HEK293 (cell line): ENCODE data around the gene MDM2.

ENCODE experiments used
- CTCF ChIA-PET: fragments of 350-600 bp; formaldehyde crosslinking; extraction: SDS; loops from one replicate; lab custom pipeline; 2021; ENCODE audit warnings: antibody characterized with exemption; lab: Yijun Ruan, JAX
- POLR2A ChIA-PET: fragments of 300-600 bp; formaldehyde crosslinking; extraction: SDS; loops from one replicate; lab custom pipeline; 2020; ENCODE audit warnings: antibody characterized with exemption, inconsistent platforms; lab: Yijun Ruan, JAX
- H3K27ac ChIP-seq: fragments of 200-500 bp; sonication (Bioruptor generic); 2 replicates; pipeline ENCODE4 v1.5.1; 2014; ENCODE audit warnings: low read depth, low read length, control low read depth, inconsistent platforms; ENCODE audit errors: extremely low read depth
- H3K36me3 ChIP-seq, 2 experiments: fragments of 200-500 bp in 1 of 2; sonication (Bioruptor generic) in 1 of 2; 1 replicate in 1 of 2; 2 replicates in 1 of 2; pipeline ENCODE4 v1.5.1; 2014 to 2017; ENCODE audit warnings: inconsistent platforms in 2 of 2, low read length in 2 of 2; ENCODE audit not compliant: control insufficient read depth in 2 of 2, insufficient read depth in 1 of 2
- H3K4me1 ChIP-seq: fragments of 200-500 bp; sonication (Bioruptor generic); 2 replicates; pipeline ENCODE4 v1.5.1; 2014; ENCODE audit warnings: mild to moderate bottlenecking, low read length, inconsistent platforms; ENCODE audit not compliant: control insufficient read depth, insufficient read depth
- H3K4me3 ChIP-seq: 2 replicates; pipeline ENCODE4 v1.5.1; 2011; ENCODE audit warnings: low read depth, mild to moderate bottlenecking, control low read depth, low read length, moderate library complexity
- H3K9me3 ChIP-seq: fragments of 200-500 bp; sonication (Bioruptor generic); 2 replicates; pipeline ENCODE4 v1.5.1; 2014; ENCODE audit warnings: low read depth, low read length, inconsistent platforms; ENCODE audit not compliant: control insufficient read depth, insufficient read depth
- CTCF ChIP-seq: fragments of 450-650 bp; formaldehyde crosslinking; IDR thresholded peaks from 2 replicates; pipeline ENCODE4 v1.5.1; 2016; ENCODE audit warnings: missing biosample characterization, missing genetic modification characterization
- EGR2 ChIP-seq: fragments of 450-650 bp; formaldehyde crosslinking; IDR thresholded peaks from 2 replicates; pipeline ENCODE4 v1.5.1; 2016; ENCODE audit warnings: low read depth, missing biosample characterization, missing genetic modification characterization
- GLIS2 ChIP-seq: fragments of 450-650 bp; formaldehyde crosslinking; IDR thresholded peaks from 2 replicates; pipeline ENCODE4 v1.5.1; 2016; ENCODE audit warnings: missing biosample characterization, missing genetic modification characterization
- KLF17 ChIP-seq: fragments of 450-650 bp; formaldehyde crosslinking; IDR thresholded peaks from 2 replicates; pipeline ENCODE4 v1.5.1; 2016; ENCODE audit warnings: missing biosample characterization, missing genetic modification characterization
- PRDM10 ChIP-seq: fragments of 450-650 bp; formaldehyde crosslinking; IDR thresholded peaks from 2 replicates; pipeline ENCODE4 v1.5.1; 2016; ENCODE audit warnings: missing biosample characterization, missing genetic modification characterization
- REST ChIP-seq: fragments of 450-650 bp; formaldehyde crosslinking; IDR thresholded peaks from 2 replicates; pipeline ENCODE4 v1.5.1; 2016; ENCODE audit warnings: missing biosample characterization, missing genetic modification characterization
- ZBTB21 ChIP-seq: fragments of 450-650 bp; formaldehyde crosslinking; IDR thresholded peaks from 2 replicates; pipeline ENCODE4 v1.5.1; 2017; ENCODE audit warnings: missing biosample characterization, missing genetic modification characterization
- ZBTB7A ChIP-seq: fragments of 450-650 bp; formaldehyde crosslinking; IDR thresholded peaks from 2 replicates; pipeline ENCODE4 v1.5.1; 2016; ENCODE audit warnings: low read depth, missing biosample characterization, missing genetic modification characterization
- ZNF138 ChIP-seq: fragments of 450-650 bp; formaldehyde crosslinking; IDR thresholded peaks from 2 replicates; pipeline ENCODE4 v1.5.1; 2016; ENCODE audit warnings: missing biosample characterization, missing genetic modification characterization, borderline replicate concordance
- ZNF146 ChIP-seq: fragments of 450-650 bp; formaldehyde crosslinking; IDR thresholded peaks from 2 replicates; pipeline ENCODE4 v1.5.1; 2016; ENCODE audit warnings: missing biosample characterization, missing genetic modification characterization
- ZNF18 ChIP-seq: fragments of 450-650 bp; formaldehyde crosslinking; IDR thresholded peaks from 2 replicates; pipeline ENCODE4 v1.5.1; 2016; ENCODE audit warnings: missing biosample characterization, missing genetic modification characterization
- ZNF221 ChIP-seq: fragments of 450-650 bp; formaldehyde crosslinking; IDR thresholded peaks from 2 replicates; pipeline ENCODE4 v1.5.1; 2017; ENCODE audit warnings: missing biosample characterization, missing genetic modification characterization, borderline replicate concordance
- ZNF239 ChIP-seq: fragments of 450-650 bp; formaldehyde crosslinking; IDR thresholded peaks from 2 replicates; pipeline ENCODE4 v1.5.1; 2016; ENCODE audit warnings: missing biosample characterization, missing genetic modification characterization
- ZNF302 ChIP-seq: fragments of 450-650 bp; formaldehyde crosslinking; IDR thresholded peaks from 2 replicates; pipeline ENCODE4 v1.5.1; 2016; ENCODE audit warnings: missing biosample characterization, missing genetic modification characterization, low read depth
- ZNF311 ChIP-seq: fragments of 450-650 bp; formaldehyde crosslinking; IDR thresholded peaks from 2 replicates; pipeline ENCODE4 v1.5.1; 2017; ENCODE audit warnings: missing biosample characterization, missing genetic modification characterization, borderline replicate concordance
- ZNF350 ChIP-seq: fragments of 450-650 bp; formaldehyde crosslinking; IDR thresholded peaks from 2 replicates; pipeline ENCODE4 v1.5.0; 2017; ENCODE audit warnings: missing biosample characterization, mild to moderate bottlenecking, missing genetic modification characterization
- ZNF555 ChIP-seq: fragments of 450-650 bp; formaldehyde crosslinking; conservative IDR thresholded peaks from 2 replicates; pipeline ENCODE4 v1.5.1; 2017; ENCODE audit warnings: missing biosample characterization, mild to moderate bottlenecking, missing genetic modification characterization, inconsistent platforms
- ZNF558 ChIP-seq: fragments of 450-650 bp; formaldehyde crosslinking; IDR thresholded peaks from 2 replicates; pipeline ENCODE4 v1.5.1; 2016; ENCODE audit warnings: missing biosample characterization, missing genetic modification characterization
- ZNF621 ChIP-seq: fragments of 450-650 bp; formaldehyde crosslinking; IDR thresholded peaks from 2 replicates; pipeline ENCODE4 v1.5.1; 2017; ENCODE audit warnings: missing biosample characterization, missing genetic modification characterization
- ZNF623 ChIP-seq: fragments of 450-650 bp; formaldehyde crosslinking; IDR thresholded peaks from 2 replicates; pipeline ENCODE4 v1.5.1; 2016; ENCODE audit warnings: missing biosample characterization, missing genetic modification characterization

MDM2 gene

GRCh38 chr12:68893741-68894140 is 85.8 kb downstream of the MDM2 start (continued):
- no peak for TF ChIP-seq ZNF221 (tag by site-specific recombination)
- TF ChIP-seq ZNF623 (tag by site-specific recombination): no peak

- no peaks in the 10 kb centered on the region for H3K9me3 ChIP-seq
- H3K27ac ChIP-seq: no peak overlapping the region
- no peak for TF ChIP-seq ZNF221 (tag by site-specific recombination)
- TF ChIP-seq ZNF350 (tag by site-specific recombination): no peak
- TF ChIP-seq ZNF302 (tag by site-specific recombination): no peak
- TF ChIP-seq ZNF18 (tag by site-specific recombination): no peak
- TF ChIP-seq ZNF621 (tag by site-specific recombination): no peak
- no peak for TF ChIP-seq ZNF239 (tag by site-specific recombination)
- TF ChIP-seq GLIS2: no peak
- no peak for TF ChIP-seq PRDM10 (tag by site-specific recombination)
- TF ChIP-seq EGR2 (tag by site-specific recombination): no peak
- no peak for TF ChIP-seq KLF17 (tag by site-specific recombination)
- no peak for TF ChIP-seq ZNF558
- no peak for TF ChIP-seq ZBTB21 (tag by site-specific recombination)
- TF ChIP-seq, all 188 proteins: peak for 0
- H3K4me3 ChIP-seq: no peak overlapping the region
- CTCF ChIA-PET: no interaction called here
- H3K4me1 ChIP-seq: no peaks in the 10 kb centered on the region
- no peaks in the 10 kb centered on the region for H3K36me3 ChIP-seq
- POLR2A ChIA-PET: no interaction called here
These were observed 86.4 kb downstream of the MDM2 start for GRCh38 chr12:68894276-68894855.

- no peak overlapping the region for H3K27ac ChIP-seq
- H3K4me3 ChIP-seq: no peak overlapping the region
- no peaks in the 10 kb centered on the region for H3K4me1 ChIP-seq
- no peaks in the 10 kb centered on the region for H3K9me3 ChIP-seq
- CTCF ChIA-PET: interaction anchor here (0.7 kb wide), 1 partner anchor 1466 kb away, joined by 4 read pairs; no protein-coding TSS in a partner anchor
- no peaks in the 10 kb centered on the region for H3K36me3 ChIP-seq
- POLR2A ChIA-PET: no interaction called here
- TF ChIP-seq ZNF146 (tag by site-specific recombination) (no peak), CTCF (tag by site-specific recombination) (no peak), ZBTB7A (tag by site-specific recombination) (no peak), ZNF311 (tag by site-specific recombination) (no peak), REST (tag by site-specific recombination) (no peak), ZNF138 (tag by site-specific recombination) (no peak), ZNF555 (tag by site-specific recombination) (no peak)
These were observed 89.0 kb downstream of the MDM2 start for GRCh38 chr12:68896881-68897540.
